IMR-90 (cell line): Measurements from ENCODE around the gene PAM. TPM values are rescaled to one million over a fixed set of nuclear protein-coding genes. Genes with fewer than 3 reads are reported as not detected.

Experiments
- ATAC-seq: fragments of 200-7000 bp; cut with Tn5 transposase; 2 replicates; pipeline ENCODE4 v1.9.1; 2020; ENCODE audit warnings: low read depth, mild to moderate bottlenecking, moderate library complexity
- BruUV-seq: library from RNA; stranded (reverse); fragments of 400-500 nt; replicated peaks from 2 replicates; lab custom pipeline; 2021; lab: Mats Ljungman, UMichigan
- CTCF ChIA-PET: fragments of 300-600 bp; formaldehyde crosslinking; extraction: SDS; loops from one replicate; lab custom pipeline; 2021; ENCODE audit warnings: antibody characterized with exemption; lab: Yijun Ruan, JAX
- POLR2A ChIA-PET: fragments of 300-600 bp; sonication (Branson Sonifier 250); formaldehyde crosslinking; loops from one replicate; lab custom pipeline; 2022; ENCODE audit warnings: antibody characterized with exemption; ENCODE audit not compliant: unreplicated experiment; lab: Charles Lee
- DNase-seq: peaks from one replicate; pipeline ENCODE4 v3.0.0; 2013
- H2AFZ ChIP-seq: replicated peaks from 2 replicates; pipeline ENCODE3; 2013; ENCODE audit warnings: low read length, mild to moderate bottlenecking; ENCODE audit not compliant: poor library complexity
- H2AK5ac ChIP-seq: 2 replicates; pipeline ENCODE4 v1.6.1; 2013; ENCODE audit warnings: low read depth, low read length, inconsistent platforms
- H2AK9ac ChIP-seq: replicated peaks from 2 replicates; pipeline ENCODE3; 2013; ENCODE audit warnings: mild to moderate bottlenecking, low read depth, low read length, moderate library complexity; ENCODE audit not compliant: poor library complexity
- H2BK120ac ChIP-seq: 2 replicates; pipeline ENCODE4 v1.6.1; 2013; ENCODE audit warnings: low read depth, low read length, inconsistent platforms
- H2BK15ac ChIP-seq: 3 replicates; pipeline ENCODE4 v1.6.1; 2013; ENCODE audit warnings: low read depth, low read length, inconsistent platforms
- H2BK20ac ChIP-seq: 2 replicates; pipeline ENCODE4 v1.6.1; 2013; ENCODE audit warnings: low read depth, mild to moderate bottlenecking, inconsistent platforms, low read length, moderate library complexity
- H2BK5ac ChIP-seq: 2 replicates; pipeline ENCODE4 v1.6.1; 2013; ENCODE audit warnings: mild to moderate bottlenecking, low read depth, low read length, inconsistent platforms; ENCODE audit not compliant: poor library complexity, severe bottlenecking
- H3K14ac ChIP-seq: replicated peaks from 2 replicates; pipeline ENCODE4 v1.6.1; 2013; ENCODE audit warnings: low read depth, low read length, inconsistent platforms
- H3K18ac ChIP-seq: 2 replicates; pipeline ENCODE4 v1.6.1; 2013; ENCODE audit warnings: low read depth, low read length, control low read depth
- H3K23ac ChIP-seq: 2 replicates; pipeline ENCODE4 v1.6.1; 2013; ENCODE audit warnings: low read depth, low read length, inconsistent platforms
- H3K27ac ChIP-seq: 2 replicates; pipeline ENCODE4 v1.5.1; 2013; ENCODE audit warnings: mild to moderate bottlenecking, control low read depth, low read length; ENCODE audit not compliant: insufficient read depth
- H3K27me3 ChIP-seq: 2 replicates; pipeline ENCODE4 v1.6.1; 2013; ENCODE audit warnings: low read length; ENCODE audit not compliant: control insufficient read depth, insufficient read depth
- H3K36me3 ChIP-seq: 2 replicates; pipeline ENCODE4 v1.6.1; 2013; ENCODE audit warnings: low read length, mixed read lengths; ENCODE audit not compliant: control insufficient read depth, insufficient read depth
- H3K4ac ChIP-seq: 2 replicates; pipeline ENCODE4 v1.6.1; 2013; ENCODE audit warnings: low read depth, low read length, inconsistent platforms
- H3K4me1 ChIP-seq: 2 replicates; pipeline ENCODE4 v1.6.1; 2013; ENCODE audit warnings: low read length, mixed read lengths; ENCODE audit not compliant: control insufficient read depth, insufficient read depth
- H3K4me2 ChIP-seq: 2 replicates; pipeline ENCODE4 v1.6.1; 2013; ENCODE audit warnings: low read depth, mild to moderate bottlenecking, control low read depth, low read length, moderate library complexity
- H3K4me3 ChIP-seq: 2 replicates; pipeline ENCODE4 v1.5.1; 2013; ENCODE audit warnings: low read depth, mild to moderate bottlenecking, control low read depth, low read length, moderate library complexity; ENCODE audit not compliant: insufficient read depth
- H3K56ac ChIP-seq: 2 replicates; pipeline ENCODE4 v1.6.1; 2013; ENCODE audit warnings: low read length, inconsistent platforms; ENCODE audit not compliant: insufficient read depth; ENCODE audit errors: extremely low read depth
- H3K79me1 ChIP-seq, 2 experiments: 2 replicates each; pipeline ENCODE4 v1.6.1; 2013; ENCODE audit warnings: low read length in 2 of 2, inconsistent platforms in 1 of 2, low read depth in 1 of 2
- H3K9ac ChIP-seq: 2 replicates; pipeline ENCODE4 v1.6.1; 2013; ENCODE audit warnings: low read depth, low read length, control low read depth
- H3K9me1 ChIP-seq: 2 replicates; pipeline ENCODE4 v1.6.1; 2013; ENCODE audit warnings: low read length, inconsistent platforms; ENCODE audit not compliant: insufficient read depth
- H3K9me3 ChIP-seq: 2 replicates; pipeline ENCODE4 v1.6.1; 2013; ENCODE audit warnings: low read length; ENCODE audit not compliant: control insufficient read depth, insufficient read depth
- H4K20me1 ChIP-seq: 2 replicates; pipeline ENCODE4 v1.6.1; 2013; ENCODE audit warnings: low read length, inconsistent platforms; ENCODE audit not compliant: insufficient read depth
- H4K5ac ChIP-seq: 2 replicates; pipeline ENCODE4 v1.6.1; 2013; ENCODE audit warnings: mild to moderate bottlenecking, low read depth, low read length, control low read depth
- H4K8ac ChIP-seq, 2 experiments: 2 replicates each; pipeline ENCODE4 v1.6.1; 2013; ENCODE audit warnings: low read depth in 2 of 2, low read length in 2 of 2, control low read depth in 1 of 2, inconsistent platforms in 1 of 2
- H4K91ac ChIP-seq: 2 replicates; pipeline ENCODE4 v1.6.1; 2013; ENCODE audit warnings: low read depth, low read length, inconsistent platforms; ENCODE audit not compliant: insufficient read depth
- CHD1 ChIP-seq: IDR thresholded peaks from 2 replicates; pipeline ENCODE4 v1.6.1; 2012; ENCODE audit warnings: low read depth, low read length, improper control_type of control experiment
- CTCF ChIP-seq: conservative IDR thresholded peaks from 2 replicates; pipeline ENCODE4 v1.5.1; 2012; ENCODE audit warnings: mild to moderate bottlenecking, low read depth, low read length, improper control_type of control experiment
- ELK1 ChIP-seq: fragments of 150-350 bp; IDR thresholded peaks from 2 replicates; pipeline ENCODE4 v1.6.1; 2016; ENCODE audit warnings: low read depth, mild to moderate bottlenecking, low read length, moderate library complexity, borderline replicate concordance
- FOS ChIP-seq: fragments of 150-350 bp; IDR thresholded peaks from 2 replicates; pipeline ENCODE4 v1.6.1; 2016; ENCODE audit warnings: low read depth, low read length
- NFE2L2 ChIP-seq: fragments of 150-350 bp; IDR thresholded peaks from 2 replicates; pipeline ENCODE4 v1.6.1; 2016; ENCODE audit warnings: low read depth, mild to moderate bottlenecking, low read length
- POLR2A ChIP-seq: IDR thresholded peaks from 2 replicates; pipeline ENCODE4 v1.6.1; 2012; ENCODE audit warnings: mild to moderate bottlenecking, low read depth, low read length
- RAD21 ChIP-seq: IDR thresholded peaks from 2 replicates; pipeline ENCODE4 v1.6.1; 2012; ENCODE audit warnings: low read length, improper control_type of control experiment
- RCOR1 ChIP-seq: IDR thresholded peaks from 2 replicates; pipeline ENCODE4 v1.6.1; 2012; ENCODE audit warnings: mild to moderate bottlenecking, low read length, improper control_type of control experiment; ENCODE audit not compliant: insufficient replicate concordance
- RFX5 ChIP-seq: IDR thresholded peaks from 2 replicates; pipeline ENCODE4 v1.8.0; 2012; ENCODE audit warnings: low read depth, mild to moderate bottlenecking, low read length, moderate library complexity
- SMC3 ChIP-seq: fragments of 150-350 bp; IDR thresholded peaks from 2 replicates; pipeline ENCODE4 v1.6.1; 2016; ENCODE audit warnings: low read depth, mild to moderate bottlenecking, antibody characterized with exemption, low read length, moderate library complexity
- USF2 ChIP-seq: fragments of 150-350 bp; IDR thresholded peaks from 2 replicates; pipeline ENCODE4 v1.6.1; 2017; ENCODE audit warnings: mild to moderate bottlenecking, antibody characterized with exemption, low read length, low read depth
- WGBS, 2 experiments: methylation state at CpG; one replicate each; pipeline versions ENCODE4 v1.1.5 to v1.1.7; 2013; ENCODE audit warnings: missing lambda C conversion rate in 2 of 2; ENCODE audit not compliant: insufficient read length in 1 of 2; ENCODE audit errors: extremely low coverage in 2 of 2; 5-methylcytosine and 5-hydroxymethylcytosine counted together
- dilution Hi-C: fragments of 300-500 bp; cut with HindIII; formaldehyde crosslinking; loops from one replicate; pipeline ENCODE4 v1.14.3; 2018; ENCODE audit warnings: low sequenced_read_pairs; ENCODE audit not compliant: unreplicated experiment
- in situ Hi-C: fragments of 300-500 bp; cut with MboI; formaldehyde crosslinking; loops from 3 replicates; pipeline ENCODE4 v1.14.3; 2019; ENCODE audit warnings: low sequenced_read_pairs, inconsistent platforms, mixed read lengths
- intact Hi-C: fragments of 100-400 bp; cut with micrococcal nuclease; formaldehyde crosslinking; loops from 2 replicates; pipeline ENCODE4 v1.10.0; 2022
- polyA plus RNA-seq, 3 experiments: library from polyadenylated mRNA; depleted of rRNA; stranded (reverse); fragments of >200 nt; gene quantifications; 2 replicates each; pipeline ENCODE4 v1.2.3, GENCODE V29; 2012; ENCODE audit warnings: low replicate concordance in 1 of 3
- total RNA-seq: library from RNA; depleted of rRNA; stranded (reverse); fragments of >200 nt; gene quantifications from 2 replicates; pipeline ENCODE4 v1.2.3, GENCODE V29; 2012

PAM gene
- total and polyA plus RNA-seq, 2 of the 4 experiments (the other 2 are of a cell fraction), result 115 to 179 TPM

GRCh38 chr5:102922799-102923477, 167.8 kb downstream of the PAM start:
- Histone ChIP-seq H3K79me1 (no peaks in the 10 kb centered on the region; a peak in 2 of 4 replicates), H3K4me1 (no peaks in the 10 kb centered on the region), H4K5ac (no peak overlapping the region), H2AK5ac (no peak overlapping the region), H3K27me3 (no peaks in the 10 kb centered on the region), H2AFZ (no peak overlapping the region), H3K9ac (no peak overlapping the region), H3K4me2 (no peak overlapping the region), H3K4me3 (no peak overlapping the region), H2BK5ac (no peak overlapping the region), H3K56ac (no peak overlapping the region), H4K8ac (no peak overlapping the region), H4K20me1 (no peaks in the 10 kb centered on the region), H3K23ac (no peak overlapping the region), H3K27ac (no peak overlapping the region), H3K18ac (no peak overlapping the region), H3K14ac (no peak overlapping the region), H4K91ac (no peak overlapping the region), H2AK9ac (no peak overlapping the region), H3K36me3 (peaks cover 12% of the 10 kb centered on the region), H2BK120ac (no peak overlapping the region), H3K9me3 (no peaks in the 10 kb centered on the region), H2BK20ac (no peak overlapping the region), H3K9me1 (no peaks in the 10 kb centered on the region), H2BK15ac (no peak overlapping the region), H3K4ac (no peak overlapping the region)
- WGBS, 2 experiments, result 100% methylated on average over 1 of the region's 4 CpGs; no CpG with 5 or more reads in 1 of the 2 experiments
- ATAC-seq, result no peak
- intact Hi-C loops (loop anchor here (5.0 kb wide), 1 partner anchor 41 kb away; no protein-coding TSS in a partner anchor), in situ Hi-C loops (no loop called here), dilution Hi-C loops (no loop called here)
- no TSS peak for BruUV-seq
- no peak for TF ChIP-seq FOS
- no peak for TF ChIP-seq CHD1
- TF ChIP-seq RAD21, result no peak
- no peak for TF ChIP-seq RCOR1
- no peak for TF ChIP-seq USF2
- no peak for TF ChIP-seq POLR2A
- no peak for TF ChIP-seq SMC3
- no peak for TF ChIP-seq CTCF
- TF ChIP-seq ELK1, result no peak
- TF ChIP-seq RFX5, result no peak
- TF ChIP-seq NFE2L2, result no peak
- ChIA-PET CTCF (interaction anchor here (1.0 kb wide), 1 partner anchor 97 kb away, joined by 3 read pairs; no protein-coding TSS in a partner anchor), POLR2A (no interaction called here)
- no peak for DNase-seq
